A549 treated with RU486 at 1 μM for 4 hours (cell line): ENCODE measurements around the gene FNDC11. TPM values are rescaled to one million over a fixed set of nuclear protein-coding genes. Genes with fewer than 3 reads are reported as not detected.

Source experiments
- total RNA-seq: library from RNA; stranded (reverse); fragments of 200-300 nt; extraction: Qiagen RNA extraction; gene quantifications from 5 replicates; pipeline ENCODE4 v1.2.3, GENCODE V29; 2022; ENCODE audit warnings: low read depth

The FNDC11 gene, protein sequence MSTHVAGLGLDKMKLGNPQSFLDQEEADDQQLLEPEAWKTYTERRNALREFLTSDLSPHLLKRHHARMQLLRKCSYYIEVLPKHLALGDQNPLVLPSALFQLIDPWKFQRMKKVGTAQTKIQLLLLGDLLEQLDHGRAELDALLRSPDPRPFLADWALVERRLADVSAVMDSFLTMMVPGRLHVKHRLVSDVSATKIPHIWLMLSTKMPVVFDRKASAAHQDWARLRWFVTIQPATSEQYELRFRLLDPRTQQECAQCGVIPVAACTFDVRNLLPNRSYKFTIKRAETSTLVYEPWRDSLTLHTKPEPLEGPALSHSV
- total RNA-seq: 0.18 to 0.29 TPM (median 0.22 TPM) in 4 of 5 replicates, not detected in the other

DNA sequence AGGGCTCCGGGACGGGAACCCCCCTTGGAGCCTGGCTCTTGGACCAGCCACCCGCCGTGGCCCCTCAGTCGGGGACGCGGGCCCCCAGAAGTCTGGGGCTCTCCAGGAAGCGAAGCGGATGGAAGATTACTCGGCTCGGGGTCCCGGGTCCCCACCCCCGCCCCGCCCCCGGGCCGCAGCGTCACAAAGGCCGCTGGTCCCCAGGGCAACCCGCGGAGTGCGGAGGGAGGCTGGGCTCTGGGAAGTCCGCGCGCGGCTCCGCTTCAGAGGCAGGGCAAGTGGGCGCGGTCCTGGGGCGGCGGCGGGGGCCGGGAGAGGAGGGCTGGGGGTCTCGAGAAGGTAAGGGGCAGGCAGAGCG lies at the start of gene FNDC11:
Gene FNDC11 (plus strand): TSS at position 227 of the 358 bp plus-strand sequence. CDS start 1,505 bp downstream, outside the sequence.

DNA sequence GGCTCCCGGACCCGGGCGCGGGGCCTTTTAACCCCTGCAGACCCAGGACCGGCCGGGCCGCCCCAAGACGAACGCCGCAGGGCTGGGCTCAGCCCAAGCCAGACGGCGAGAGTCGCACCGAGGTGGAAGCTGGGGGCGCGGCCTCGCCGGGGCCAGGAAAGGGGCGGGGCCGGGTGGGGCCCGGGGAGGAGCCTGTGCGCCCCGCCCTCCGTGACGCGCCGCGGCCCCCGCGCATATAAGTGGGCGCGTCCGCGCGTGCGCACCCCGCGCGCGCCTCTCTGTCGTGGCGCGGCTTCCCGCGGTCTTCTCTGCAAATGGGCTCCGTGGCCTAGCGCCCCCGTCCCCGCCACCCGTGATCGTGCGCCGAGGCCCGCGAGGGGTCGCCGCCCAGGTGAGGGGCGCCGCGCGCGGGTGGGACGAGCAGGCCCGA lies 33.4 kb upstream of the FNDC11 start, which contains the start of gene PPDPF:
Gene PPDPF (plus strand): TSS at position 262 of the 430 bp plus-strand sequence. CDS start 544 bp downstream, outside the sequence.

DNA sequence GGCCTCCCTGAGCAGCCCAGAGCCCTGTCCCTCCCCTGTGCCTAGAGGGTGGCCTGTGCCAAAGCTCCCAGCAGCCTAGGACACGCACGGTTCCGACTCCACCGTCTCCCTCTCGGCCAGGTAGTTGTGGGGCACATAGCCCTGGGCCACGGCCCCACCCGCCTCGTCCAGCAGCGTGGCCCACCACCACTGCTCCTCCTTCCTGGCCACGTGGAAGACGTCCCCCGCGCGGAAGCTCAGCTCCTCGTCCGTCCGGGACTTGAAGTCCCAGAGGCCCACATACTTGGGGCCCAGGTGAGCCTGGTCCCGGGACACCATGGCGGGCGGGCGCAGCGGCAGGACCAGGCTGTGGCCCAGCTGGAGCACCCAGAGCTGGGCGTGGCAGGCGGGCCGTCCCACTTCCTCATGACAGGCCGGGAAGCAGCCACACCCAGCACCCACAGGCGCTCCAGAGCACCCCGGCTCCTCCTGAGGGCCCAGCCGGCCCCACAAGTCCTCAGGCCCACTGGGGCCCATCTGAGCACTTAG lies 16.9 kb upstream of the FNDC11 start, which contains the start of gene PTK6:
Gene PTK6 (minus strand): TSS at position 380 of the 528 bp plus-strand sequence. CDS start 62 bp downstream, at position 318.

DNA sequence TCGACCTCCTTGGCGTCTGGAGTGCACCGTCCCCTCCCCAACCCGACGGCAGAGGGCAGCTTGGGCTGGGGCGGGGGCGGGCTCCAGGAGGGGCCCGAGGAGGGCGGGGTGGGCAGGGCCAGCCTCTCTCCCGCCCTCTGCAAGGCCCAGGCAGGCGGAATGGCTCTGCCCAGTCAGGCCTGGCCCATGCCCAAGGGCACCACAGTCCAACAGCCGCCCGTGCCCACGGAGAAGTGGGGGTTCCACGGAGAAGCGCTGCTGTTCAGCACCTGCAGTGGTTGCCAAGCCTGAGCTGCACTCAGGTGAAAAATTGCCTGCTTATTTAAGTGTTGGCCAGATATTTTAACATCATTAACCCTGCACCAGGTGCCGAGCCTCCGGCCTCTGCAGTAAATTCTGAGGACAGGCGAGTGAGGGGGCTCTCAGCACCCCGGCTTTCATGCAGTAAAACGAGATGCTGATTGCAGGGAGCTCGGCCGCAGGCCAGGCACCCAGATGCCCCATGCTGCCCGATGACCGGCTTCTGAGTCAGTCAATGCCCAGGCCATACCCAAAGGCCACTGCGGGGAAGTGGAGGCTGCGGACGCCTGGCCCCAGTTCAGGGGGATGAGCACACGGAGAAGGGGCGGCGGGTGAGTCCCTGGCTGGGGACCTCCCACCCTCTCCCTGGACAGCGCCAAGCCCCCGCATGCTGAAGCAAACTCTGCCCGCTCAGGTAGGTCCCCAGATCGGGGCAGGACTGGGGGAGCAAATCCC lies 6.1 kb upstream of the FNDC11 start, which contains the start of gene SRMS:
Gene SRMS (minus strand): TSS at position 25 of the 756 bp plus-strand sequence. CDS start 286 bp downstream, outside the sequence.

DNA sequence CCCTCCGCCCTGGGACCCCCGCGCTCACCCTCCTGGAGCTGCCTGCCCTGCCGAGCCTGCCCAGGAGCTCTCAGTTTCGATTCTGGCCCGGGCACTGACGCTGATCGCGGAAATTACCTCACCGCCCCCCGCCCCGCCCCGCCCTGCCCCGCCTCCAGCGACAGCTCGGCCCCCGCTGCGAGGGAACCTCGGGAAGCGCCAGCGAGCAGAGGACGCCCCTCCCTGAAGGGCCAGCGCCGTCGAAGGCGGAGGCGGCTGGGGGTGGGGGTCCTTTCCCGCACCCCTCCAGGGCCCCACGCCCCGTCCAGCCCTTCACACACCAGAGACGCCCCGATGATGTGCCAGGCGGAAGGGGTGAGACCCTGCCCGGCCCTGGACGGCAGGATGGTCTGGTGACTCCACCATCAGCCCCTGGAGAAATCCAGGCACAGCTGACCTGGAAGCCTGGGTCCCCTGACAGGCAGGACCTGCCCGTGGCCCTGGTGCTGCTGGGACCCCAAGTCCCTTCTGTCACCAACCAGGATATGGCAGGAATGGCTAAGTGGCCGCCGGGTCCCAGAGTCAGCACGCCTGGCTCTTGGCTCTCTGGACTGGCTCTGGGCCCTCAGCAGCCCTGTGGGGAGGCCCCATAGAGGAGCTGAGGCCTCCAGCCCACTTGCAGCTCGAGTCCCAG lies 20.3 kb downstream of the FNDC11 start, which contains the start of gene HELZ2:
Gene HELZ2 (minus strand): TSS at position 84 of the 673 bp plus-strand sequence. CDS start 1,854 bp downstream, outside the sequence.

Other genes with a start within 250 kb of the FNDC11 start
- 0.15 to 0.37 TPM (median 0.22 TPM) in 5 replicates for gene CHRNA4, start 192.8 kb upstream of the FNDC11 start, total RNA-seq
- 0.49 to 1.3 TPM (median 0.60 TPM) in 5 replicates for gene KCNQ2, start 81.5 kb upstream of the FNDC11 start, total RNA-seq
- gene EEF1A2, start 55.1 kb upstream of the FNDC11 start, total RNA-seq: 134 to 157 TPM (median 155 TPM) in 5 replicates
- gene PPDPF, start 33.4 kb upstream of the FNDC11 start, total RNA-seq: 281 to 345 TPM (median 335 TPM) in 5 replicates
- 1.8 to 3.3 TPM (median 2.4 TPM) in 5 replicates for gene PTK6, start 16.8 kb upstream of the FNDC11 start, total RNA-seq
- gene SRMS, start 6.4 kb upstream of the FNDC11 start, total RNA-seq: not detected in 5 replicates
- 6.6 to 10.8 TPM (median 9.3 TPM) in 5 replicates for gene HELZ2, start 20.1 kb downstream of the FNDC11 start, total RNA-seq
- 8.0 to 10.7 TPM (median 9.8 TPM) in 5 replicates for gene GMEB2, start 72.9 kb downstream of the FNDC11 start, total RNA-seq
- 6.7 to 10.3 TPM (median 9.8 TPM) in 5 replicates for gene STMN3, start 99.3 kb downstream of the FNDC11 start, total RNA-seq
- gene RTEL1, start 104.2 kb downstream of the FNDC11 start, total RNA-seq: 3.7 to 7.4 TPM (median 5.8 TPM) in 5 replicates
- gene TNFRSF6B, start 142.5 kb downstream of the FNDC11 start, total RNA-seq: 0.46 to 1.2 TPM (median 0.60 TPM) in 5 replicates
- gene ARFRP1, start 153.8 kb downstream of the FNDC11 start, total RNA-seq: 26.6 to 39.0 TPM (median 32.9 TPM) in 5 replicates
- gene ZGPAT, start 153.9 kb downstream of the FNDC11 start, total RNA-seq: 18.7 to 27.3 TPM (median 26.3 TPM) in 5 replicates
- gene LIME1, start 182.5 kb downstream of the FNDC11 start, total RNA-seq: 3.3 to 10.2 TPM (median 8.5 TPM) in 5 replicates
- gene SLC2A4RG, start 185.6 kb downstream of the FNDC11 start, total RNA-seq: 57.0 to 107 TPM (median 91.7 TPM) in 5 replicates